Measurements from ENCODE around the gene CNDP2.
"Not testable (repeated sequence)": the region's sequence is repeated elsewhere in the genome, so short reads cannot be mapped to it uniquely, and the experiment has no call there.

CNDP2 gene

DNA sequence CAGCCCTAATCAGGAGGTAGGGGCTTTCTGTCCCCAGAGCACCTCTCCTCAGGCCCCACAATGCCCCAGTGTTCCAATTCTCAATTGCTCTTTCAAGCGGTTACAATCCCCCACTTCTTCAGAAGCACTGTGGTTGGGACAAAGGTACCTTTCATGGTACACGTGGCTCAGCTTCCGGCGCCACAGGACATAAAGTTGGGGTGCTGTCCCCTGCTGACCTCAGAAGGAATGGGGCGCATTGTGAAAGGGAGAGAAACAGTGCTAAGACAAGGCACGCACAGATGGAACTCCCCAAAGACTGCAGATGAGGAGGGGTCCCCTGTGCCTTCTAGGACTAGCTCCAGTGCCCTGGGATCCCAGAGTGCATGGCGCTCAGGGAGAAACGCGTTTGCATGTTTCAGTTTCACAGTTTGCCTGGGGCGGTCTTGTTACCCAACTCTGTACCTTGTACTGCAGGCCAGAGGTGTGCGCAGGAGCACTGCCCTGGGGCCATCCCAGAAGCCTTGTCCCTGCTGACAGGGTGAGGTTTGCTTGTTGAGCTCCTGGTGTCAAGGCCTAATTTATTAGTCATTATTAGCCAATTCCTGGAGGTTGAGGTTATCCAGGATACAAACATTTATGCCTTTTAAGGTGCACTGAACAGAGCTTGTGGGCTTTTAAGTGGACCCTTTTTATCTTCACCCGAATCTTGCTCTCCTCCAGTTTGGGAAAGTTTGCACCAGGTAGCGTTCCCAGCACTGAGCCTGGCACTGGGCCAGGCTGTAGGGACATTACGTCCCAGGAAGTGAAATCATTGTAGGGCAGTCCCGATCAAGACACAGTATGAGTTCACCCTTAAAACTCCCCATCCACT lies 45.8 kb downstream of the CNDP2 start:
- DNase-seq, result no peak

DNA sequence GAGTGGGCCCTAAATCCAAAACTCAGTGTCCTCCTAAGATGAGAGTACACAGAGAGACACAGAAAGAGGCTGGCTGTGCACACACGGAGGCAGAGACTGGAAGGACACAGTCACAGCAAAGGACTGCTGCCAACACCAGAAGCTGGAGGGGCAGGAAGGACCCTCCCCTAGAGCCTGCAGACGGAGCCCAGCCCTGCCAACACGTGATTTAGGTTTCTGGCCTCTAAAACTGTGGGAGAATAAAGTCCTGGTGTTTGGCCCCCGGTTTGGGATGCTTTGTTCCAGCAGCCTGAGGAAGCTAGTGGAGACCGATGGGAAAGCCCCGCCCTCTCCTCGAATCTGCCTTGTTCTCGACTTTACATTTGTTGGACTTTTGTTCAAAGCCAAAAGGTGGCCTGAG lies 48.7 kb downstream of the CNDP2 start:
- no peak for DNase-seq

DNA sequence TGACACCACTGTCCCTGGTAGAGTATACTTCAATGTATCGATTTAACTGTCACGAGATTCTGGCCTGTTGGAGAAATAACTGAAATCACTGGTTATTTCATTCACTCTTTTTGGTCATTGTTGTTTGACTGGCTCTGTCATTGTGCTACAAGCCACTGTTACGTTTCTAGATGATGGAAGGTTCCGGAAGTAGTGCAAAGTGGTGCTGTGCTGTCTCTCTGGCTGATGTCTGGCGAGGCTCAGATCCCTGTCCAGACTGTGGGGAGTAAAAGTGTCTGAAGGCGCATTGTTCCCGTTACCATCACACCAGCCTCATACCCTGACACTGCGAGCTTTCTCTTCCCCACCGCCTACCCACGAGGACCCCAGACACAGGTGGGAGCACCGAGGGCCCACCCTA lies 49.8 kb downstream of the CNDP2 start:
- no peak for DNase-seq

DNA sequence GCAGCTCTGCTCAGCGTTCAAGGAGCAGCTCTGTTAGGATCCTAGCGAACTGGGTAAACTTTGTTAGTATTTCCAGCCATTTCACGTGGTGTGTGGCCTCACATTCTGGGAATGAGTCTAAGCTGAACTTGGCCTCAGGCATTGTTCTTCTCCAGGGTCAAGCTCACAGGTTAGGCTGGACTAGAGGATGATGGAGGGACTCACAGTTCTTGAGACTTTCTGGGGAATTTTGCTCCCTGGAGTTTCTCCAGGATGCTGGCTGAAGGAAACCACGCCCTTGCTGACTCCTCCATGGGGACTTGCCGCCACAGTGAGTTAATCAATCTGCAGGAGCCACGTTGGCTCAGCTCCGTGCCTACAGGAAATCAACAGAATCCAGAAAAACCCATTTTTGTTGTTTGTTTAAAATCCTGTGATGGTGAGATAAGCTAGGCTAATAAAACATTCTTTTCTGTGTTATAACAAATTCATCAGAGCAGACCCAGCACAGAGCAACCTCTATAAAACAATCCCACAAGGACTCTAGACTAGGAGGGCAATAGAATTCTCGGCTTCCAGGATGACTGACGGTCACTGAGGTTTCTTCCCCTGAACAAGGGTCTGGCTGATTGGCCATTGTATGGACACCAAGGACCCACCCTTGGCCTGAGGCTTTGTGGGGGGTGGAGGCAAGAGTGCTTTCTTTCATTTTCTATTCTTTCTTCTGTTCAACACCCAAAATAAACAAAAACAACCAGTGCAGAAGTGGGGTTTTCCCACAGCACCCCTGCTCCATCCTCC lies 50.8 kb downstream of the CNDP2 start:
- DNase-seq, result no peak

DNA sequence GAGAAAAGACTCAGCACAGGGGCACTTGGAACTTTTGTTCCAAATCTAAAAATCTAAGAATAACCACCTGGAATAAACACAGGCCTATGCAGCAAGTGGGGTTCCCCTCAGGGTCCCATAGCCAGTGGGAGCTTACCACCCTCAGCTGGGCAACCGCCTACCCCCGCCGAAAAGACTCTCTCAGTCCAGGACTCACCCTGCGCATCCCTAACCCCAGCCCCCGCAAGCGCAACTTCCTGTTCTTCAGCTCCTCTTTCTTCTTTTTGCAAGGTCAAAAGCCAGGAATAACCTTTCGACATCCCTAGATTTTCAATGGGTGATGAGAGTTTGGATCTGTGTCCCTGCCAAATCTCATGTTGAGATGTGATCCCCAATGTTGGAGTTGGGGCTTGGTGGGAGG lies 51.7 kb downstream of the CNDP2 start:
- DNase-seq, result no peak

DNA sequence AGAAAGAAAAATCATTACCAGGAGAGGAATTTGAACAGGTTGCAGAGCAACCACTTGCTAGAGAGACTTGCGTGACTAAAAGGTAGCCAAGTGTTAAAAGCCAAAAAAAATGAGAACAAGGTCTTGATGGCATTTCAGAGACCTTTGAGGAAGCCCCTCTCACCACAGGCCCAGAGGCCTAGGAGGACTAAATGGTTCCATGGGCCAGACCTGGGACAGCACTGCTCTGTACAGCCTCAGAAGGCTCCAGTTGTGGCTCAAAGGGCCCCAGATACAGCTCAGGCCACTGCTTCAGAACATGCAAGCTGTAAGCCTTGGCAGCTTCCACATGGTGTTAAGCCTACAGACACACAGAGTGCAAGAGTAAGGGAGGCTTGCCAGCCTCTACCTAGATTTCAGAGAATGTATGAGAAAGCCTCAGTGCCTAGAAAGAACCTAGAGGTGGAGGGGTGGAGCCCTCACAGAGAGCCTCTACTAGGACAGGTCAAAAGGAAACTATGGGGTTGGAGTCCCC lies 53.5 kb downstream of the CNDP2 start:
- no peak for DNase-seq

DNA sequence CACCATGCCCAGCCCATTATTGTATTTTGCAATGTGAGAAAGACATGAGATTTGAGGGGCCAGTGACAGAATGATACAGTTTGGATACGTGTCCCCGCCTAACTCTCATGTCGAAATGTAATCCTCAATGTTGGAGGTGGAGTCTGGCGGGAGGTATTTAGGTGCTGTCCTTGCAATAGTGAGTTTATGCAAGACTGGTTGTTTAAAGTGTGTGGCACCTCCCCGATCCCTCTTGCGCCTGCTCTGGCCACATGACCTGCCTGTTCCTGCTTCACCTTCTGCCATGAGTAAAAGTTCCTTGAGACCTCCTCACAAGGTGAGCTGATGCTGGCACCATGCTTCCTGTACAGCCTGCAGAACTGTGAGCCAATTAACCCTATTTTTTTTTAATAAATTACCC lies 54.7 kb downstream of the CNDP2 start:
- no peak for DNase-seq

DNA sequence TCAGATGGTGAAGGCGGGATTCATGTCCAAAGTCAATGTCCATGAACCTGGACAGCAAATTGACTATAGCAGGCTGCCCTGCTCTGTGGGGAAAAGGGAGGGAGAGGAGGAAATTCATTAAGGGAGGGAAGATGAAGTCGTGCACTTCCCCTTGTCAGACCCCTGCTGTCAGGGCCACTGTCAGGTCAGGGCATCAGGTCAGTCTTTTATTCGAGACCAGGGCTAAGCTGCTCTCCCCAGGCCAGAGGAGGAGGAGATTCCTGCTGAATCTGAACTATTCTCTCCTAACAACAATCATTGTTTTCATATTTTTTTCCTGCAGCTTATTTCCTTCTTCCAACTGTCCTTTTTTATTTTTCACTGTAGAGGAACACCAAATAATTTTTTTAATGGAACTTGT lies 55.3 kb downstream of the CNDP2 start:
- no peak for DNase-seq

DNA sequence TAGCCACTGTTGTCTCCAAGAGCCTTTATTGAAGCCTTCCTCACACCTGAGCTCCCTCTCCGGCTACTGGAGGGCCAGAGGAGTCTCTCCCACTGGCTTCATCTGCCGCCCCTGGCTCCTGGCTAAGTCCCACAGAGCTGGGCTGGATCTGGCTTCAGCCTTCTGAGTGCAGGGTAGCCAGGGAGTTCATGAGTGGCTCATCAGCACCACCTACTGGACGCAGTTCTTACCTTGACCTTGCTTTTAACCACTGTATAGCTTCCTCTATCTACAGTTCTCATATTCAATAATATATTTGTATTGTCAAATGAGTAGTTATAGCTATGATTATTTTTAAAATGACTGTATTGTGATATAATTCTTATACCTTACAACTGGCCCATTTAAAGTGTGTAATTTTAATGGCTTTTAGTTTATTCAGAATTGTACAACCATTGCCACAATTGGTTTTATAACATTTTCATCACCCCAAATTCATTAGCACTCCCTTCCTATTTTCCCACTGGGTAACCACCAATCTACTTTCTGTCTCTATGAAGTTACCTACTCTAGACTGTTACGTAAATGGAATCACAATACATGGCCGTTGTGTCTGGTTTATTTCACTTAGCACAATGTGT lies 55.9 kb downstream of the CNDP2 start:
- DNase-seq, result peak; percentile 71

DNA sequence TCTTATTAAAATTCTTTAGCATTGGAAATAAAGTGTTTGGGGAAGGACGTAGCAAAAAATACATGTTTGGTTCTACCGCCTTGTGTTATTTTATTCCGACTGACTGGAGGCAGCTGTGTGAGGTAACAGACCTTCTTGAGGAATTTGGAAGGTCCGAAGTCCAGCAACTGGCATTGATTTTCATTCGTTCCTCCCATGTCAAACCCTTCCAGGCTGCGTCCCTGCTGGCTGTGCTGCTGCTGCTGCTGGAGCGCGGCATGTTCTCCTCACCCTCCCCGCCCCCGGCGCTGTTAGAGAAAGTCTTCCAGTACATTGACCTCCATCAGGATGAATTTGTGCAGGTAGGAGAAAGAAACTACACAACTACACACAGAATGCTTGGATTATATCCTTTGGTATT lies 60.0 kb downstream of the CNDP2 start:
- DNase-seq, result no peak

DNA sequence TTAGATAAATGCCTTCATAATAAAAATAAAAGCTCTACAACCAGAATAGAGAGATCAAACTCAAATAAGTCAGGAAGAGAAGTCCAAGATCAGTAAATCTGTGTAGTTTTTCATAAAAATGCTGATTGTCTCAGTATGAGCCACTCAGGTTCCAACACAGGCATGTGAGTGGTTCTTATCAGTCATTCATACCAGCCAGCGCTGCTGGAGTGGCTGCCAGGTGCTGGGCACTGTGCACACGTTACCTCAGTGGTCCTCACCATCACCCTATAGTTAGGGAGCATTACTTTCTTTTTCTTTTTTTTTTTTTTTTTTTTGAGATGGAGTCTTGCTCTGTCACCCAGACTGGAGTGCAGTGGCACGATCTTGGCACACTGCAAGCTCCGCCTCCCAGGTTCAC lies 61.9 kb downstream of the CNDP2 start:
- DNase-seq, result no peak

DNA sequence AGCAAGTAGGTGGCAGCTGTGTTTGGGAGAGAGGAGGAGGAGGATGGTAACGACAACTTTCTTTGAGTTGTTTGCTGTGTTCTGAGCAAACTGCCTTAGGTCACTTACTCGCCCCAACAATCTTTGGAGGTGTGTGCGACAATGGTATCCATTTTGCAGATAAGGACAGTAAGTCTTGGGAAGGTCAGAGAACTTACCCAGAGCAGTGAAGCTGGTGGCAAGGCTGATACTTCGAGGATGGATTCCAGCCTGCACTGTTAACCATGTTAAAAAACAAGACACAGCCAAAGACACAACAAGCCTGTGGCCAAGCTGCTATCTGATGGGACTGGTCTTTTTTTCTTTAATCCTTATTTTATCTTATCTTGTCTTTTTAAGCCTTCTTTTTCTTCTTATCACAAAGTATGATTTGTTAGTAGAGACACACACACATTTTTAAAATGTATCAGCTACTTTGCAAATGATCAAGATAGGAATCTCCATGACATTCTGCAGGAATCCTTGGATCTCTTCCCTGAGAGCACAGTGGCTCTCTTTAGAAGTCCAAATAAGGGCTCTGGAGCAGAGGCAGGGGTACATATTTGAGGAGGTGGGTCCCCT lies 66.1 kb downstream of the CNDP2 start:
- DNase-seq, result no peak

DNA sequence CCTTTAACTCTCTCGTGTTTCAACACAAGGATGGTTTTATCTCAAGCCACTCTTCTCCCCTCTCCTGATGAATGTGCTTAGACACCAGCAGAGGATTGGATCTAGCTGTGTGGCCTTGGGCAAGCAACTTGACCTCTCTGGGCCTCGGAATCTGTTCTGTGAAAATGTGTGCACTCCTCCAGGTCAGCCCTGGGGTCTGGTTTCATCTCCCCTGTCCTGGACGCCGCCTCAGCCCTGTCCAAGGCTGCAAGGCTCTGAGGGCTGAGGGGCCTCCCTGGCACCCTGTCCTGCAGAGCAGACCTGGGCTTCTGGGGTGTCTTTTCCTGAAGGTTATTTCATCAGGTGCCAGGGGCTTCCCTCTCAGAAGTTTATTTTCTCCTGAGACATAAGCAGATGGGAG lies 66.6 kb downstream of the CNDP2 start:
- no peak for DNase-seq

DNA sequence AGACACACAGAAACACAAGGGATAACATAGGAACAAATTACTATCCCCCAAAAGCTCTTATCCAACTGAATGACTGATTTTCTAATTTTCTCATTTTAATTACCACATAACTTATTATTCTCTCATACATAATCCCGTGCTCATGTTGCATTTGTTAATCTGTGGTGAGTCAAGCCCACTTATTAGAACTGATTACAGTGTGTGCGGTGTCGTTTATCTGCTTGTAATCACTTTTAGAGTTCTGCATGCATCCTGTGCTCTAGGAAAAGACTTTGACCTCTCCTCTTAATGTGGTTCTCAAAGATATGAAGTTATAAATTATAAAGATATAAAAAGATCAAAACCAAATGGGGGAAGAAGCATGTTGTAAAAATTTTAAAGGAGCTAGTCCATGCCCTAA lies 67.8 kb downstream of the CNDP2 start:
- no peak for DNase-seq

DNA sequence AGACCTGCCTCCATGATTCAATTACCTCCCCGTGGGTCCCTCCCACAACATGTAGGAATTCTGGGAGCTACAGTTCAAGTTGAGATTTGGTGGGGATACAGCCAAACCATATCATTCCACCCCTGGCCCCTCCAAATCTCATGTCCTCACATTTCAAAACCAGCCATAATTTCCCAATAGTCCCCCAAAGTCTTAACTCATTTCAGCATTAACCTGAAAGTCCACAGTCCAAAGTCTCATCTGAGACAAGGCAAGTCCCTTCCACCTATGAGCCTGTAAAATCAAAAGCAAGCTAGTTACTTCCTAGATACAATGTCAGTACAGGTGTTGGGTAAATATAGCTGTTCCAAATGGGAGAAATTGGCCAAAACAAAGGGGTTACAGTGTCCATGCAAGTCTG lies 69.0 kb downstream of the CNDP2 start:
- not testable (repeated sequence) for DNase-seq

DNA sequence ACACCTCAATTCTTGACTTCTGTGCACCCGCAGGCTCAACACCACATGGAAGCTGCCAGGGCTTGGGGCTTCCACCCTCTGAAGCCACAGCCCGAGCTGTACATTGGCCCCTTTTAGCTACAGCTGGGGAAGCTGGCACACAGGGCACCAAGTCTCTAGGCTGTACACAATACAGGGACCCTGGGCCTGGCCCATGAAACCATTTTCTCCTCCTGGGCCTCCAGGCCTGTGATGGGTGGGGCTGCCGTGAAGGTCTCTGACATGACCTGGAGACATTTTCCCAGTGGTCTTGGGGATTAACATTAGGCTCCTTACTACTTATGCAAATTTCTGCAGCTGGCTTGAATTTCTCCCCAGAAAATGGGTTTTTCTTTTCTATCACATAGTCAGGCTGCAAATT lies 69.8 kb downstream of the CNDP2 start:
- not testable (repeated sequence) for DNase-seq

DNA sequence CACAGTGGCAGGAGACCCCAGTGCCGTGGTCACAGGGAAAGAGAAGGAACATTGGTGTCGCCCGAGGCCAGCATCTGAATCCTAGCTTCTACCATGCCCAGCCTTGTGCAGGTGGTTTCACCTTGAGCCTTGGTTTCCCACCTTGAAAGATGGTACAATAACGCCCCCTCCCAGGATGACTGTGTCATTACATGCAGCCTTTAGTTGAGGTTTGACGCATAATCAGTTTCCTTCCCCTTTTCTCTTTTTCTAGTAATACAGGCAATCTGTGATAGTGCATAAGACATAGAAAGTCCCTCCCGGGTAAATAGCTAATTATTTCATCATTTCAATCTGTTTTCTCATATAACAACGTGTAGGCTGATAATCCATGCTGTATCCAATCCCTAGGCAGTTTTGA lies 71.7 kb downstream of the CNDP2 start:
- DNase-seq, result no peak

DNA sequence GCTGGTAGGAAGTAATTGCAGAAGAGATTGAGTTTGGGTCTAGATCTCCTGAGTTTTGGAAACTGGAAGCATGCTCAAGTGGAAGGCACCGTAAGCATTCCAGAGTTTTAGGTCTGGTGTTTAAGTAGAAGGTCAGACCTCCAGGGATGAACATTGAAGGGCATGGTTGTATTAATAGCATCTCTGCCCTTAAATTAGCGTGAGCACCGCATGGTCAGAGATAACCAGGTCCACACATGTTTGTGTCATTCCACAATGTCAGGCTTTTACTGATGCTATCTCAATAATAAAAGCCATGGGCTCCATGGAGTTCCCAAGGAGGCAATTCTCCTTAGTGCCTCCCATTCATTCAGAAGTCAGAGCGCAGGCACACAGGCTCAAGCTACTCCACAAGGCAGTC lies 73.2 kb downstream of the CNDP2 start:
- DNase-seq, result no peak

DNA sequence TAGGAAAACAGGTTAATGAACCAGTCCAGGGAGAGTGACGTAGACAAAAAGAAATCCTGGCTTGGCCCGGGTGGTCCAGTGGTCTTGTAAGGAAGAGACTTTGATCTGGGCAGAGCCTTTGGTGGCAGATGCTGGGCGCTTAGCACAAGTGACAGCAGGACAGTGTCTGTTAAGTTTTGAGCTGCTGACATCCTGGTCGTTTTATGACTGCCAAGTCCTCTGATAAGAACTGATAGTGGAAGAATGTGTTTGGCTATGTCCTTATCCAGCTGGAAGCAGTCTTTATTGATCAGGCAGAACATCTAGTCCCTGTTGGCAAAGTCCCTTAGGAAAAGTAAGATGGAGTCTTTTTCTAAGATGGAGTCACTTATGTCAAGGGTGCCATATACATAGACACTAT lies 74.1 kb downstream of the CNDP2 start:
- DNase-seq, result no peak

DNA sequence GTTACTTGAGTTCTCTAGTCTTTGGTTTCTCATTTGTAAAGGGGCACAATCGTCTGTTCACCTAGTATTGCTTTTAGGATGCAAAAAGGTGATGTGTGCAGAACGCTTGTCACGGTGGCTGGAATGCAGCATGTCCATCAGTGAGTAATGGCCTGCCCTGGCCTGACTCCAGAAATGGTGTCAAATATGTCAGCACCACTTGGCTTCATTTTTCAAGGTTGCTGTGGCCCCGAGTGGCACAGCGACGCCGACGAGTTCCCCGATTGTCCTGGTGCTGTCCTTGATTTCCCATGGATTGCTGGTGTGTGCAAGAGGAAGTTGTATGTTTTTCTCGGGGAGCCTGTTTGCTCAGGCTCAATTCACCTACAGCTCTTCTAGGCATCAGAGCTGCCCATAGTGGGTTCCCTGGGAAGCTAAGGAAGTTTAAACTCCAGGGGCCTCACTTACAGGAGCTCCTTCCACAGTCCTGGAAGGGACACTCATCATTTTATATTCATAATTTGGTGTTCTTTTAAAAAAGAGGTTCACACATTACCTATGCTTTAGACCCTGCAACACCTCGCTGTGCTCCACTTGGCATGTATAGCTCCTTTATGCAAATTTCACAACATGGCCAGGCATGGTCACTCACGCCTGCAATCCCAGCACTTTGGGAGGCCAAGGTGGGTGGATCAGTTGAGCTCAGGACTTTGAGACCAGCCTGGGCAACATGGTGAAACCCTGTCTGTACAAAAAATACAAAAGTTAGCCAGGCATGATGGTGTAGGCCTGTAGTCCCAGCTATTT lies 75.9 kb downstream of the CNDP2 start:
- DNase-seq, result no peak

DNA sequence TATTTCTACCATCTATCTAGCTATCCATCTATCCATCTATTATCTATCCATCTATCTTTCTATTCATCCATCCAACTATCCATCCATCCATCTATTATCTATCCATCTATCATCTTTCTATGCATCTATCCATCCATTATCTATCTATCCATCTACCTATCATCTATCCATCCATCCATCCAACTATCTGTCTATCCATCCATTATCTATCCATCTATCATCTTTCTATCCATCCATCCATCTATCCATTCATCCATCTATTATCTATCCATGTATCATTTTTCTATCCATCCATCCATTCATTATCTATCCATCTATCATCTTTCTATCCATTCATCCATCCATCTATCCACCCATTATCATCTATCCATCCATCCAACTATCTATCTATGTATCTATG lies 76.9 kb downstream of the CNDP2 start:
- no peak for DNase-seq
